Activated naive CD4-positive, alpha-beta T cell treated with Interleukin-2 at 50 U/mL for 16 hours (primary cell): ENCODE measurements around the gene HOXD8.
A peak's percentile ranks its signal among the peaks of the same experiment; 100 is the strongest.

ENCODE experiments used
- DNase-seq: peaks from one replicate; pipeline ENCODE4 v3.0.0-alpha.2; 2020

Gene HOXD8

GRCh38 chr2:176130957-176131847 lies 1.7 kb downstream of the HOXD8 start:
- no peak for DNase-seq

- no peak for DNase-seq
Observed at GRCh38 chr2:176131848-176132158, 2.3 kb downstream of the HOXD8 start.

- DNase-seq, result no peak
Observed at GRCh38 chr2:176132205-176133171, 3.0 kb downstream of the HOXD8 start.

GRCh38 chr2:176133389-176133788 lies 3.9 kb downstream of the HOXD8 start:
- DNase-seq, result no peak

GRCh38 chr2:176134035-176134434 lies 4.5 kb downstream of the HOXD8 start:
- no peak for DNase-seq

GRCh38 chr2:176135035-176135440 lies 5.5 kb downstream of the HOXD8 start:
- DNase-seq, result no peak

- DNase-seq, result no peak
Observed at GRCh38 chr2:176136374-176137251, 7.1 kb downstream of the HOXD8 start.

GRCh38 chr2:176137252-176137580 lies 7.7 kb downstream of the HOXD8 start:
- DNase-seq, result no peak

GRCh38 chr2:176137906-176138305 lies 8.4 kb downstream of the HOXD8 start:
- no peak for DNase-seq

GRCh38 chr2:176138526-176138922 lies 9.0 kb downstream of the HOXD8 start:
- no peak for DNase-seq

- DNase-seq, result no peak
Observed at GRCh38 chr2:176138923-176139660, 9.6 kb downstream of the HOXD8 start.

- DNase-seq, result no peak
Observed at GRCh38 chr2:176139661-176140512, 10.4 kb downstream of the HOXD8 start.

- DNase-seq, result peak; percentile 51
Observed at GRCh38 chr2:176140513-176141317, 11.2 kb downstream of the HOXD8 start.

- DNase-seq, result no peak
Observed at GRCh38 chr2:176142281-176142680, 12.8 kb downstream of the HOXD8 start.

- no peak for DNase-seq
Observed at GRCh38 chr2:176145085-176145969, 15.8 kb downstream of the HOXD8 start.

GRCh38 chr2:176146101-176146500 lies 16.6 kb downstream of the HOXD8 start:
- DNase-seq, result no peak

- DNase-seq, result no peak
Observed at GRCh38 chr2:176146645-176147044, 17.1 kb downstream of the HOXD8 start.

GRCh38 chr2:176147210-176147799 lies 17.8 kb downstream of the HOXD8 start:
- no peak for DNase-seq
